Astrocyte (in vitro differentiated cells and primary cell): Measurements from ENCODE around the gene FAM131B. TPM values are rescaled to one million over a fixed set of nuclear protein-coding genes. Genes with fewer than 3 reads are reported as not detected.

ENCODE experiments used
- DNase-seq: peaks from one replicate; pipeline ENCODE4 v3.0.0-alpha.2; 2010; ENCODE audit warnings: low read depth
- FAIRE-seq: peaks from 2 replicates; lab custom pipeline; 2011; peaks lifted over from hg19 to GRCh38; lab: Jason Lieb, UNC
- H2AFZ ChIP-seq: 2 replicates; pipeline ENCODE4 v1.6.0; 2012; ENCODE audit warnings: low read depth, low read length, inconsistent platforms
- H3K27ac ChIP-seq: 2 replicates; pipeline ENCODE4 v1.5.1; 2011; ENCODE audit warnings: low read depth, low read length, inconsistent platforms
- H3K27me3 ChIP-seq: 2 replicates; pipeline ENCODE4 v1.6.0; 2011; ENCODE audit warnings: low read length, inconsistent platforms; ENCODE audit not compliant: insufficient read depth
- H3K36me3 ChIP-seq: 2 replicates; pipeline ENCODE4 v1.5.1; 2011; ENCODE audit warnings: low read length, inconsistent platforms; ENCODE audit not compliant: insufficient read depth
- H3K4me1 ChIP-seq: 2 replicates; pipeline ENCODE4 v1.5.1; 2011; ENCODE audit warnings: low read length, inconsistent platforms; ENCODE audit not compliant: insufficient read depth
- H3K4me2 ChIP-seq: 2 replicates; pipeline ENCODE4 v1.6.0; 2012; ENCODE audit warnings: low read length, inconsistent platforms
- H3K4me3 ChIP-seq: 2 replicates; pipeline ENCODE4 v1.5.1; 2011; ENCODE audit warnings: low read depth, mild to moderate bottlenecking, low read length, inconsistent platforms; ENCODE audit not compliant: insufficient read depth
- H3K79me2 ChIP-seq: 2 replicates; pipeline ENCODE4 v1.6.0; 2012; ENCODE audit warnings: mild to moderate bottlenecking, low read length, inconsistent platforms; ENCODE audit not compliant: insufficient read depth
- H3K9ac ChIP-seq: 2 replicates; pipeline ENCODE4 v1.6.0; 2012; ENCODE audit warnings: mild to moderate bottlenecking, low read length, inconsistent platforms
- H3K9me3 ChIP-seq: 2 replicates; pipeline ENCODE4 v1.5.1; 2012; ENCODE audit warnings: low read depth, mild to moderate bottlenecking, low read length, inconsistent platforms; ENCODE audit not compliant: insufficient read depth
- H4K20me1 ChIP-seq: 2 replicates; pipeline ENCODE4 v1.6.0; 2012; ENCODE audit warnings: low read length, inconsistent platforms; ENCODE audit not compliant: insufficient read depth
- H3K27ac Mint-ChIP-seq: one replicate; pipeline ENCODE4 v1.8.0; 2021; ENCODE audit warnings: mild to moderate bottlenecking, mixed read lengths; ENCODE audit not compliant: unreplicated experiment
- H3K27me3 Mint-ChIP-seq: one replicate; pipeline ENCODE4 v1.8.0; 2021; ENCODE audit warnings: low read depth, mixed read lengths; ENCODE audit not compliant: unreplicated experiment
- H3K36me3 Mint-ChIP-seq: one replicate; pipeline ENCODE4 v1.8.0; 2021; ENCODE audit warnings: low read depth, mixed read lengths; ENCODE audit not compliant: unreplicated experiment
- H3K4me1 Mint-ChIP-seq: one replicate; pipeline ENCODE4 v1.8.0; 2021; ENCODE audit warnings: low read depth, mixed read lengths; ENCODE audit not compliant: unreplicated experiment
- H3K4me3 Mint-ChIP-seq: one replicate; pipeline ENCODE4 v1.8.0; 2021; ENCODE audit warnings: mild to moderate bottlenecking, moderate library complexity, mixed read lengths; ENCODE audit not compliant: unreplicated experiment
- H3K9me3 Mint-ChIP-seq: one replicate; pipeline ENCODE4 v1.8.0; 2021; ENCODE audit warnings: mild to moderate bottlenecking, mixed read lengths; ENCODE audit not compliant: unreplicated experiment
- EZH2 ChIP-seq: IDR thresholded peaks from 2 replicates; pipeline ENCODE4 v1.6.1; 2012; ENCODE audit warnings: mild to moderate bottlenecking, low read length, inconsistent platforms; ENCODE audit not compliant: insufficient read depth
- total RNA-seq: library from RNA; stranded (reverse); gene quantifications from 2 replicates; pipeline ENCODE4 v1.2.1, GENCODE V29; 2021
- TF ChIP-seq, protein P1 (sequence below): IDR thresholded peaks from 2 replicates; pipeline ENCODE4 v1.5.1; 2011; ENCODE audit warnings: low read depth, mild to moderate bottlenecking, inconsistent platforms, low read length, moderate library complexity; ENCODE audit not compliant: insufficient read depth

Gene FAM131B
- total RNA-seq, 1 donor from 2014 or later, result 7.6 TPM

DNA sequence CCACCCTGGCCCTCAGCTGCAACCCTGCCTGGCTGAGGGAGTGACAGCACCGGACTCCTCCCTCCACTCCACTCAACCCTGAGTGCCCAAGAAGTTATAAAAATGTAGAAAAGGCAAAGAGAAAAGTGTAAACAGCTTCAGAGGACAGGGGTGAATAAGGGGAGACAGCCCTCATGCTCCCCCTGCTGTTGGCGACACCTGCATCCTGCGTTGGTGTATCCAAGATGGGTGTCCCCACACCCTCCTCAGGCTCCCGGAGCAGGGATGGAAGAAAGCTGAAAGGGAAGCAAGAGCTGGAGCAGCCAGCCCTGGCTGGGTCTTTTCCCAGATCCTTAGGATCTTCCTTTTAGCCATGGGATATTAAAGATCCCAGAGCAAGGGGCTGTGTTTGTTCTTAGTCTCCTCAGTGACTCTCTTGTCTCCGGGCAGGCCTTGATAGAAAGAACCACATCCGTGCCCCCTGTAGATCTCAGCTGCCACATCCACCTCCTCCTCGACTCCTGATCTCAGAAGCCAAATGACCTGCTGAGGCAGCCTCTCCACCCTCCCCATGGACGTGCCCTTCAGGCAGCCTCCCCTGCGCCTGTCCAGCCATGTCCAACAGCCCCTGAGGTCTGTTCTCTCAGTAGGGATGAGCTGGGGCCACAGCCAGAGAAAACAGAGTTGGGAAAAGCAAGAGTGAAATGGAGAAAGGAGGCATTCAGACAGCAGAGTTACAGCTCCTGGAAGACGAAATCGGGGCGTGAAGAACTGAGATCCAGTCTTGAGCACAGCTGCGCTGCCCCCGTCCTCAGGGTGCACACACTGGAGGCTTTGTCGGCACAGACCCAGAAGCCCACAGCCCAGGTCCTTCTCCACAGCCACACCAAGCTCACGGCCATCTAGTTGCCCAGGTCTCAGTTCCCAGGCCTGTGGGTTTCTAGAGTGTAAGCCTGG lies 6.8 kb downstream of the FAM131B start:
- H3K9me3 Mint-ChIP-seq, result peaks cover 2% of the 10 kb centered on the region
- no peak overlapping the region for H2AFZ ChIP-seq
- H3K4me3 Mint-ChIP-seq, result no peak overlapping the region
- no peaks in the 10 kb centered on the region for H3K36me3 ChIP-seq
- no peak overlapping the region for H3K27ac ChIP-seq
- no peak for DNase-seq
- H3K4me1 Mint-ChIP-seq, result peaks cover 9% of the 10 kb centered on the region
- H3K9ac ChIP-seq, result no peak overlapping the region
- peaks cover 2% of the 10 kb centered on the region for H3K27me3 ChIP-seq
- H3K27me3 Mint-ChIP-seq, result peaks cover 27% of the 10 kb centered on the region
- H3K4me1 ChIP-seq, result no peaks in the 10 kb centered on the region
- H3K4me3 ChIP-seq, result no peak overlapping the region
- H3K36me3 Mint-ChIP-seq, result peaks cover 24% of the 10 kb centered on the region
- H4K20me1 ChIP-seq, result no peaks in the 10 kb centered on the region
- no peak for FAIRE-seq
- TF ChIP-seq, protein P1, sequence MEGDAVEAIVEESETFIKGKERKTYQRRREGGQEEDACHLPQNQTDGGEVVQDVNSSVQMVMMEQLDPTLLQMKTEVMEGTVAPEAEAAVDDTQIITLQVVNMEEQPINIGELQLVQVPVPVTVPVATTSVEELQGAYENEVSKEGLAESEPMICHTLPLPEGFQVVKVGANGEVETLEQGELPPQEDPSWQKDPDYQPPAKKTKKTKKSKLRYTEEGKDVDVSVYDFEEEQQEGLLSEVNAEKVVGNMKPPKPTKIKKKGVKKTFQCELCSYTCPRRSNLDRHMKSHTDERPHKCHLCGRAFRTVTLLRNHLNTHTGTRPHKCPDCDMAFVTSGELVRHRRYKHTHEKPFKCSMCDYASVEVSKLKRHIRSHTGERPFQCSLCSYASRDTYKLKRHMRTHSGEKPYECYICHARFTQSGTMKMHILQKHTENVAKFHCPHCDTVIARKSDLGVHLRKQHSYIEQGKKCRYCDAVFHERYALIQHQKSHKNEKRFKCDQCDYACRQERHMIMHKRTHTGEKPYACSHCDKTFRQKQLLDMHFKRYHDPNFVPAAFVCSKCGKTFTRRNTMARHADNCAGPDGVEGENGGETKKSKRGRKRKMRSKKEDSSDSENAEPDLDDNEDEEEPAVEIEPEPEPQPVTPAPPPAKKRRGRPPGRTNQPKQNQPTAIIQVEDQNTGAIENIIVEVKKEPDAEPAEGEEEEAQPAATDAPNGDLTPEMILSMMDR, result no peak
- TF ChIP-seq EZH2, result no peak
- no peak overlapping the region for H3K4me2 ChIP-seq
- H3K9me3 ChIP-seq, result no peaks in the 10 kb centered on the region
- no peak overlapping the region for H3K27ac Mint-ChIP-seq
- no peaks in the 10 kb centered on the region for H3K79me2 ChIP-seq

DNA sequence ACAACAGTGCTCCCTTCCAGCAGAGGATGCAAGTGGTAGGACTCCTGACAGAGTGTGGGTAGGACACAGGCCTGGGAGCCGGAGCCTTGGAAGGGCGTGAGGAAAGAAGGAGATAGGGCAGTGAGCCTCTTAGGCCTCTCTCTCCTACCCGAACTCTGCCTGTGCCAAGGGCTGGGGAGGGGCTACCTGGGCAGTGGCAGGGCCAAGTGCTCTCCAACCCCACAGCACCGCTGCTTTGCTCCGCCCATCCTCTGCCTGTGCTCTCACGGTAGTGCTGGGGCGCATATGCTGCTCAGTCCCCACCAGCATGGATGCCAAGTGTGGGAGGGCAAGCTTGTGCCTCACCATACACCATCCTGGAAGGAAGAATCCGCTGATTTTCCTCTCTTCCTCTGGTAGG lies 7.5 kb downstream of the FAM131B start:
- H3K27me3 ChIP-seq, result peaks cover 3% of the 10 kb centered on the region
- H3K4me3 ChIP-seq, result no peak overlapping the region
- H3K9me3 ChIP-seq, result no peaks in the 10 kb centered on the region
- H3K4me1 ChIP-seq, result no peaks in the 10 kb centered on the region
- H3K36me3 Mint-ChIP-seq, result peaks cover 24% of the 10 kb centered on the region
- peak overlapping the region; percentile 50 for H3K27ac Mint-ChIP-seq
- H3K27ac ChIP-seq, result no peak overlapping the region
- no peak overlapping the region for H3K4me3 Mint-ChIP-seq
- H3K4me1 Mint-ChIP-seq, result peaks cover 9% of the 10 kb centered on the region
- H3K4me2 ChIP-seq, result no peak overlapping the region
- FAIRE-seq, result no peak
- H3K36me3 ChIP-seq, result no peaks in the 10 kb centered on the region
- DNase-seq, result no peak
- H3K9me3 Mint-ChIP-seq, result peaks cover 2% of the 10 kb centered on the region
- no peak for TF ChIP-seq EZH2
- TF ChIP-seq, protein P1, result no peak
- no peak overlapping the region for H2AFZ ChIP-seq
- H4K20me1 ChIP-seq, result no peaks in the 10 kb centered on the region
- no peaks in the 10 kb centered on the region for H3K79me2 ChIP-seq
- H3K27me3 Mint-ChIP-seq, result peaks cover 20% of the 10 kb centered on the region
- no peak overlapping the region for H3K9ac ChIP-seq

DNA sequence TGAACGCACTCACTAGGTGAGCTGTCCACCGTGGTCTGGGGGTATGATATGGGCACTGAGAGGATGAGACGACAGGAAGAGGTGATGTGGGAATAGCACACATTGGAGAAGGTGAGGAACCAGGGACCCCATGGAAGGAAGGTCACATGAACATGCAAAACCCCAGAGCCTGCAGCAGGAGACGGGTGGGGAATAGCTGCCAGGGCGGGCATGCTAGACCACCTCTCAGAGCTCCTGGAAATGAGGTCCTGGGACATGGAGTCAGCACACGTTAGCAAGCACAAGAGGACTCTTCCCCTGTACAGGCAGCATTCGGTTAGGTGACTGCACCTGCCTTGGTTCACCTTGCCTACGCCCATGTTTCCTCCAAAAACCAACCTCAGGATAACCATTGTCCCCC lies 8.1 kb downstream of the FAM131B start:
- H3K9me3 Mint-ChIP-seq, result peaks cover 2% of the 10 kb centered on the region
- no peak overlapping the region for H3K27ac Mint-ChIP-seq
- no peak for TF ChIP-seq EZH2
- TF ChIP-seq, protein P1, result no peak
- H3K4me3 Mint-ChIP-seq, result no peak overlapping the region
- H3K4me3 ChIP-seq, result no peak overlapping the region
- H3K4me1 ChIP-seq, result no peaks in the 10 kb centered on the region
- H3K4me1 Mint-ChIP-seq, result peaks cover 9% of the 10 kb centered on the region
- FAIRE-seq (no peak), DNase-seq (no peak)
- H3K9ac ChIP-seq, result no peak overlapping the region
- peaks cover 21% of the 10 kb centered on the region for H3K36me3 Mint-ChIP-seq
- no peaks in the 10 kb centered on the region for H3K9me3 ChIP-seq
- H3K4me2 ChIP-seq, result no peak overlapping the region
- no peaks in the 10 kb centered on the region for H3K79me2 ChIP-seq
- H3K27ac ChIP-seq, result no peak overlapping the region
- no peak overlapping the region for H2AFZ ChIP-seq
- H4K20me1 ChIP-seq, result no peaks in the 10 kb centered on the region
- peaks cover 9% of the 10 kb centered on the region for H3K27me3 ChIP-seq
- peaks cover 20% of the 10 kb centered on the region for H3K27me3 Mint-ChIP-seq
- H3K36me3 ChIP-seq, result no peaks in the 10 kb centered on the region
